ENCODE data around the gene MYH11.

- TF ChIP-seq POLR2A (IDR thresholded peaks at IDR 0.05; ENCODE audit: low read depth, low read length) (no peak), SPI1 (IDR thresholded peaks at IDR 0.05; ENCODE audit: low read depth, low read length) (no peak), POLR2AphosphoS5 (IDR thresholded peaks at IDR 0.05; ENCODE audit: low read depth, low read length) (no peak)
Observed at GRCh38 chr16:15735610-15736009, 121.2 kb downstream of the MYH11 start.

Data from GM12891 (cell line).